Thoracic aorta (tissue), 2 donors: ENCODE measurements around the gene ALS2CL. TPM values are rescaled to one million over a fixed set of nuclear protein-coding genes. Genes with fewer than 3 reads are reported as not detected.

ENCODE experiments used
- ATAC-seq: fragments of 150-250 bp; one replicate; pipeline ENCODE4 v1.8.0; 2017; ENCODE audit warnings: low read depth; ENCODE audit not compliant: insufficient number of reproducible peaks, low FRiP score
- DNase-seq: peaks from one replicate; pipeline ENCODE4 v3.0.0-alpha.2; 2020; ENCODE audit warnings: low spot score
- H3K27ac ChIP-seq, 2 donors: fragments of 200-600 bp; sonication (generic); 1 replicate in 1 of 2; 2 replicates in 1 of 2; pipeline ENCODE4 v1.5.1; 2016; ENCODE audit warnings: mild to moderate bottlenecking in 2 of 2, moderate library complexity in 2 of 2
- H3K27me3 ChIP-seq: fragments of 200-600 bp; sonication (generic); replicated peaks from 2 replicates; pipeline ENCODE4 v1.6.0; 2016; ENCODE audit warnings: mild to moderate bottlenecking; ENCODE audit not compliant: insufficient read depth
- H3K36me3 ChIP-seq: fragments of 200-600 bp; sonication (generic); one replicate; pipeline ENCODE4 v1.5.1; 2016
- H3K4me1 ChIP-seq, 2 donors: fragments of 200-600 bp; sonication (generic); 1 replicate in 1 of 2; 2 replicates in 1 of 2; pipeline versions ENCODE4 v1.5.1 to v1.6.0; 2016; ENCODE audit warnings: low read depth in 2 of 2, mild to moderate bottlenecking in 1 of 2; ENCODE audit not compliant: control insufficient read depth in 1 of 2
- H3K4me3 ChIP-seq: fragments of 200-600 bp; sonication (generic); 2 replicates; pipeline ENCODE4 v1.5.1; 2016; ENCODE audit warnings: mild to moderate bottlenecking
- H3K9me3 ChIP-seq: fragments of 200-600 bp; sonication (generic); 2 replicates; pipeline ENCODE4 v1.5.1; 2016
- total RNA-seq, 2 donors: library from RNA; depleted of rRNA; stranded (reverse); fragments of >200 nt; gene quantifications; one replicate each; pipeline versions ENCODE4 v1.1.0 to v1.2.3, GENCODE V29; 2016
- TF ChIP-seq, protein P1 (sequence below): fragments of 200-600 bp; sonication (generic); IDR thresholded peaks from one replicate; pipeline ENCODE4 v1.5.1; 2019; ENCODE audit warnings: antibody characterized with exemption

Gene ALS2CL
- total RNA-seq, 2 donors from 2014 or later = 25.2 to 41.7 TPM

DNA sequence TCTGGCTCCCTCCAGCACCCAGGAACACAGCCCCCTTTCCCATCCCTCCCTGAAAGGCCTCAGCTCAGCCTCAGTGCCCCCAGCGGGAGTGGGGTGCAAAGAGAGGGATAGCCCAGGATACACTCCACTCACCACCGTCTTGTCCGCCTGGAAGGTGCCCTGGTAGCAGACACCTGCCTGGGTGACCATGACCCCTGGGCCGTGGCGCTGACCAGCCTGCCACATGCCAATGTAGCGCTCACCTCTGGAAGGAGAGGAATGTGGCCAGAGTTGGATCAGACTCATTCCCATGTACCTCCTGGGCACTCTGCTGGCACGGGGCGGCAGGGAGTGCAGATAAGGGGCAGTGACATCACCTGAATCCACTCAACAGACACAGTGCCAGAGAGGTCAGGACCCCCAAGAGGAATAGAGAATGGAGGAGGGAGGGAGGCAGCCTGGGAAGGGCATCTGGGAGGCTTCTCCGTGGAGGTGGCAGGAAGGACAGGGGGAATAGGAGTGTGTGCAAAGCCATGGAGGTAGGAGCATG lies 13.1 kb downstream of the ALS2CL start:
- no peak for DNase-seq
- H3K4me1 ChIP-seq = no peaks in the 10 kb centered on the region
- no peak overlapping the region for H3K27ac ChIP-seq
- ATAC-seq = no peak
- TF ChIP-seq, protein P1, sequence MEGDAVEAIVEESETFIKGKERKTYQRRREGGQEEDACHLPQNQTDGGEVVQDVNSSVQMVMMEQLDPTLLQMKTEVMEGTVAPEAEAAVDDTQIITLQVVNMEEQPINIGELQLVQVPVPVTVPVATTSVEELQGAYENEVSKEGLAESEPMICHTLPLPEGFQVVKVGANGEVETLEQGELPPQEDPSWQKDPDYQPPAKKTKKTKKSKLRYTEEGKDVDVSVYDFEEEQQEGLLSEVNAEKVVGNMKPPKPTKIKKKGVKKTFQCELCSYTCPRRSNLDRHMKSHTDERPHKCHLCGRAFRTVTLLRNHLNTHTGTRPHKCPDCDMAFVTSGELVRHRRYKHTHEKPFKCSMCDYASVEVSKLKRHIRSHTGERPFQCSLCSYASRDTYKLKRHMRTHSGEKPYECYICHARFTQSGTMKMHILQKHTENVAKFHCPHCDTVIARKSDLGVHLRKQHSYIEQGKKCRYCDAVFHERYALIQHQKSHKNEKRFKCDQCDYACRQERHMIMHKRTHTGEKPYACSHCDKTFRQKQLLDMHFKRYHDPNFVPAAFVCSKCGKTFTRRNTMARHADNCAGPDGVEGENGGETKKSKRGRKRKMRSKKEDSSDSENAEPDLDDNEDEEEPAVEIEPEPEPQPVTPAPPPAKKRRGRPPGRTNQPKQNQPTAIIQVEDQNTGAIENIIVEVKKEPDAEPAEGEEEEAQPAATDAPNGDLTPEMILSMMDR = no peak
- H3K9me3 ChIP-seq = no peaks in the 10 kb centered on the region
- no peaks in the 10 kb centered on the region for H3K27me3 ChIP-seq
- peaks cover 18% of the 10 kb centered on the region for H3K36me3 ChIP-seq
- no peak overlapping the region for H3K4me3 ChIP-seq

DNA sequence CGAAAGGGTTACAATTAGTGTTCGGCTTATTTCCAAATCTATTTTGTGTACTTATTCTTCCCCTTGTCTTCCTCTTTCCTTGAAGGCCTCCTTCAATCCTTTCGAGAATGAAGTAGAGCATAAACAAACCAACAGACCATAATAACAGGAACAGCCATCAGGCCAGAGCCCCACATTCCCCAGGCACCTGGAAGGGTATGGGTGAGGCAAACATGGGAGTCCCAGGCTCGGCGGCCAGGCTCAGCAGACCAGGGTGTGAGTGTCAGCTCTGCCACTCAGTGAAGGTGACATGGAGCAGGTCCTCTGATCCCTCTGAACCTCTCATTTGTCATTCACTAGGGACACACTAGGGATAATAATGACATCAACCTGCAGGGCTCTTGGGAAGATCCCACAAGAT lies 13.8 kb downstream of the ALS2CL start:
- Histone ChIP-seq H3K4me3 (no peak overlapping the region), H3K27me3 (no peaks in the 10 kb centered on the region), H3K27ac (no peak overlapping the region), H3K36me3 (peaks cover 15% of the 10 kb centered on the region), H3K9me3 (no peaks in the 10 kb centered on the region), H3K4me1 (no peaks in the 10 kb centered on the region)
- TF ChIP-seq, protein P1 = no peak
- ATAC-seq (no peak), DNase-seq (no peak)

DNA sequence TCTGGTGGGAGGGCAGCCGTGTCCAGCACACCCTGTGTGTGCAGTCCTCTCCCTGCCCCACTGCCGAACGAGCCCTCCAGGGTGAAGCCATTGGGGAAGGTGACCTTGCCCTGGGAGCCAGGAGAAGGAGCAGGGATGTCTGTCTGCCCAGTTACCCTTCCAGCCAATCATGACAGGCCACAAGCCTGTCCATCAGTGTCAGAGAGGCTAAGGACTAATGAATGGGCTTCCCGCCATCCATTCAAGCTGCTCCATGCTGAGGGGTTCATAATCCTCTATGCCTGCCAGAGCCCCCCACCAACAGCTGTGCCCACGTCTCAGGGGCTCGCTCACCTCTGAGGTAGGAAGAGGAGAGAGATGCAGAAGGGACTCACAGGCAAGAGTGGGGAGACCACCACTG lies 15.2 kb downstream of the ALS2CL start:
- ATAC-seq (no peak), DNase-seq (no peak)
- Histone ChIP-seq H3K4me3 (no peak overlapping the region), H3K36me3 (peaks cover 12% of the 10 kb centered on the region), H3K4me1 (no peaks in the 10 kb centered on the region), H3K27me3 (no peaks in the 10 kb centered on the region), H3K27ac (no peak overlapping the region), H3K9me3 (no peaks in the 10 kb centered on the region)
- TF ChIP-seq, protein P1 = no peak

DNA sequence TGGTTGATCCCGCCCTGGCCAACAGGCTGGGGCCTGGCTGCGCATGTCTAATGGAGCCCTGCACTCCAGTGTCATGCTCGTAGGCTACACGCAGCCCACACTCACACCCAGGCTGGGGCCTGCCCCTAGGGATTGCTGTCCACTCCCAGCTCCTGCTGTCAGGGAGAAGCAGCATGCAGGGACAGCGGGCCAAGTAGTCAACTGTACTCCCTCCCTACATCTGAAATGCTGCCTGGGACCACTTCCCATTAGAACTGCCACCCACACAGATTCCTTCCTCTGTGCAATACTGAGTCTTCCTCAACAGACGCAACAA lies 16.1 kb downstream of the ALS2CL start:
- no peak for ATAC-seq
- DNase-seq = no peak
- no peaks in the 10 kb centered on the region for H3K4me1 ChIP-seq
- peaks cover 4% of the 10 kb centered on the region for H3K36me3 ChIP-seq
- no peak overlapping the region for H3K27ac ChIP-seq
- no peaks in the 10 kb centered on the region for H3K9me3 ChIP-seq
- no peak overlapping the region for H3K4me3 ChIP-seq
- TF ChIP-seq, protein P1 = no peak
- no peaks in the 10 kb centered on the region for H3K27me3 ChIP-seq

DNA sequence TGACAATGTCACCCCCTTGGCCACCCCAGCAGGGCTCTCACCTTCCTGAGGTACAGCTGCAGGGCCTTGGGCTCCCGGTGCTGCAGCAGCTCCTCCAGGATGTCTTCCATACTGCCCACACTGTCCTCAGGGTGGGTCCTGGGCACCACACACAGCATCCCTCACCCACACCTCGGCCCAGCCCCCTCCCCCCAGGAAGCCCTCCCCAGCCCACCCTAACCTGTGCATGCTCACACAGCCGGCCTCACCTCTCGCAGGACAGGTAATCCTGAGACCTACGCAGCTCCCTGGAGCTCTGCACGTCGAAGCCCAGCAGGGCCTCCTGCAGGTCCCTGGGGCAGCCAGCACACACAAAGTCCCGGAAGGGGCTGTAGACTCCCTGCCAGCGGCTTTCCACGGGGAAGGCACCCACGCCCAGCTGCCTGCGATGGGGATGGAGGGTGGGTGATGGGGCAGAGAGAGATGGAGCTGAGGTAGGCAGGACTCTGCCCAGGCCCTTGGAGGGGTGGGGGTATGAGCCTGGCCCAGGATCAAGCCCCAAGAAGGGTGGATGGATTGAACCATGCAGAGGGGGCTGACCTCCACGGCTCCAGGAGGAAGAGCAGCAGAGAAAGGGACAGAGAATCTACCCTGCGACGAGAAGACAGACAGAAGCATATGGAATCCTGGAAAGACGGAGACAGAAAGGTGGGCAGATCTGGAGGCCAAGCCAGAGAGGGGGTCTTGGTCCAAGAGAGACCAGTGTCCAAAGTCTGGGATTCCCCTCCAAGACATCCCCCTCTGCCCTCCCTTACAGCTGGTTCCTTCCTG lies 16.7 kb downstream of the ALS2CL start:
- no peak overlapping the region for H3K27ac ChIP-seq
- ATAC-seq = no peak

More for the DNA sequence above, 16.7 kb downstream of the ALS2CL start:
- no peaks in the 10 kb centered on the region for H3K4me1 ChIP-seq
- DNase-seq = no peak
- no peak overlapping the region for H3K4me3 ChIP-seq
- H3K27me3 ChIP-seq = no peaks in the 10 kb centered on the region
- no peaks in the 10 kb centered on the region for H3K36me3 ChIP-seq
- TF ChIP-seq, protein P1 = no peak
- no peaks in the 10 kb centered on the region for H3K9me3 ChIP-seq
